Left lung (tissue), 10 donors: ENCODE results near the gene CA12. TPM values are rescaled to one million over a fixed set of nuclear protein-coding genes. Genes with fewer than 3 reads are reported as not detected.

Experiments
- ATAC-seq: fragments of 200-7000 bp; cut with Tn5 transposase; one replicate; pipeline ENCODE4 v1.9.1; 2020; ENCODE audit warnings: moderate library complexity
- DNase-seq, 4 donors: peaks; one replicate each; pipeline ENCODE4 v3.0.0-alpha.2; 2013 to 2020
- H3K27ac ChIP-seq, 2 donors: fragments of 200-600 bp; sonication (generic) in 1 of 2; one replicate each; pipeline versions ENCODE4 v1.5.0 to v1.8.0; 2020 to 2021
- H3K27me3 ChIP-seq, 2 donors: fragments of 200-600 bp; sonication (generic) in 1 of 2; one replicate each; pipeline versions ENCODE4 v1.5.0 to v1.8.0; 2020 to 2021
- H3K36me3 ChIP-seq, 2 donors: fragments of 200-600 bp; sonication (generic) in 1 of 2; one replicate each; pipeline versions ENCODE4 v1.5.0 to v1.8.0; 2020 to 2021
- H3K4me1 ChIP-seq, 2 donors: fragments of 200-600 bp; one replicate each; pipeline ENCODE4 v1.8.0; 2021
- H3K4me3 ChIP-seq, 2 donors: fragments of 200-600 bp; sonication (generic) in 1 of 2; one replicate each; pipeline versions ENCODE4 v1.5.0 to v1.8.0; 2020 to 2021; ENCODE audit warnings: mild to moderate bottlenecking in 1 of 2
- H3K9me3 ChIP-seq, 2 donors: fragments of 200-600 bp; sonication (generic) in 1 of 2; one replicate each; pipeline versions ENCODE4 v1.5.0 to v1.8.0; 2020 to 2021
- intact Hi-C, 2 donors: fragments of 100-400 bp; cut with DNase I; formaldehyde crosslinking; loops; one replicate each; pipeline versions ENCODE4 v1.11.2 to v1.14.2; 2022
- polyA plus RNA-seq, 6 donors: library from polyadenylated mRNA; unstranded; fragments of 120-200 nt; gene quantifications; one replicate each; pipeline ENCODE4 v1.2.1, GENCODE V29; 2013; ENCODE audit not compliant: insufficient read length in 6 of 6
- total RNA-seq, 2 donors: library from RNA; stranded (reverse); fragmentation: NEBNext Ultra II Directional; extraction: Animal tissue kit (Norgen Biotek cat#: 25700); gene quantifications; one replicate each; pipeline ENCODE4 v1.2.1, GENCODE V29; 2021
- TF ChIP-seq, protein P1 (sequence below), 2 donors: fragments of 200-600 bp; sonication (generic) in 1 of 2; IDR thresholded peaks; one replicate each; pipeline versions ENCODE4 v1.5.0 to v1.8.0; 2021; ENCODE audit warnings: antibody characterized with exemption in 2 of 2
- donor health status: DM: no; HTN: yes; CAD: no.
- donor health status: DM: no; HTN: no; CAD: no.

The CA12 gene
- total and polyA plus RNA-seq, 8 donors, result 1.6 to 20.5 (median 5.6) TPM

DNA sequence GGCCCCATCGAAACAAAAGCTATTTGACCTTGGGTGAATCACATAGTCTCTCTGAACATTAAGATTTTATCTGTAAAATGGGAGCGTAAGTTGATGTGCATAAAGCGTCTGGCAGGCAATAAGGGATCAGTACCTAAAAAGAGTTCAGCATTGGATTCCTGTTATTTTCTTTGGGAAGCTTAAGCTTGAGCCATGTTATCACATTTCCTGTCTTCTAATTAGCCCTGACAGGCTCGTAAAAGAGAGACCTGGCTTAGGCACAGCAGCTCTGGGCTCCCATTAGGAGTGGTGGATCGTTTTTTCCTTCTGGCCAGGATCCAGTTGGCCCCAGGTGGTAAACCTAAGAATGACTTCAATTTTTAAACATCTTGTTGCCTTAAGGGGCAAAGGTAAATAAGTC lies 26.0 kb upstream of the CA12 start:
- H3K27ac ChIP-seq, result no peak overlapping the region
- no peaks in the 10 kb centered on the region for H3K9me3 ChIP-seq
- ATAC-seq (no peak), DNase-seq (no peak)
- H3K4me1 ChIP-seq, result peaks cover 0 to 3% of the 10 kb centered on the region in 2 donors
- no peaks in the 10 kb centered on the region for H3K36me3 ChIP-seq
- intact Hi-C loops, result loop anchor here in 1 of 2 donors (10.0 kb wide), 1 partner anchor 363 kb away; the partner anchor contains the start of gene TPM1
- TF ChIP-seq, protein P1, sequence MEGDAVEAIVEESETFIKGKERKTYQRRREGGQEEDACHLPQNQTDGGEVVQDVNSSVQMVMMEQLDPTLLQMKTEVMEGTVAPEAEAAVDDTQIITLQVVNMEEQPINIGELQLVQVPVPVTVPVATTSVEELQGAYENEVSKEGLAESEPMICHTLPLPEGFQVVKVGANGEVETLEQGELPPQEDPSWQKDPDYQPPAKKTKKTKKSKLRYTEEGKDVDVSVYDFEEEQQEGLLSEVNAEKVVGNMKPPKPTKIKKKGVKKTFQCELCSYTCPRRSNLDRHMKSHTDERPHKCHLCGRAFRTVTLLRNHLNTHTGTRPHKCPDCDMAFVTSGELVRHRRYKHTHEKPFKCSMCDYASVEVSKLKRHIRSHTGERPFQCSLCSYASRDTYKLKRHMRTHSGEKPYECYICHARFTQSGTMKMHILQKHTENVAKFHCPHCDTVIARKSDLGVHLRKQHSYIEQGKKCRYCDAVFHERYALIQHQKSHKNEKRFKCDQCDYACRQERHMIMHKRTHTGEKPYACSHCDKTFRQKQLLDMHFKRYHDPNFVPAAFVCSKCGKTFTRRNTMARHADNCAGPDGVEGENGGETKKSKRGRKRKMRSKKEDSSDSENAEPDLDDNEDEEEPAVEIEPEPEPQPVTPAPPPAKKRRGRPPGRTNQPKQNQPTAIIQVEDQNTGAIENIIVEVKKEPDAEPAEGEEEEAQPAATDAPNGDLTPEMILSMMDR (IDR thresholded peaks at IDR 0.05), result no peak
- no peaks in the 10 kb centered on the region for H3K27me3 ChIP-seq
- H3K4me3 ChIP-seq, result no peak overlapping the region

GRCh38 chr15:63405683-63406390 lies 24.2 kb upstream of the CA12 start:
- no peaks in the 10 kb centered on the region for H3K36me3 ChIP-seq
- H3K4me3 ChIP-seq, result no peak overlapping the region
- intact Hi-C loops, result loop anchor here in 1 of 2 donors (10.0 kb wide), 1 partner anchor 361 kb away; the partner anchor contains the start of gene TPM1
- ATAC-seq (no peak), DNase-seq (no peak)
- no peak overlapping the region for H3K27ac ChIP-seq
- no peaks in the 10 kb centered on the region for H3K9me3 ChIP-seq
- H3K4me1 ChIP-seq, result peaks cover 0 to 3% of the 10 kb centered on the region in 2 donors
- TF ChIP-seq, protein P1 (IDR thresholded peaks at IDR 0.05), result no peak
- H3K27me3 ChIP-seq, result no peaks in the 10 kb centered on the region

DNA sequence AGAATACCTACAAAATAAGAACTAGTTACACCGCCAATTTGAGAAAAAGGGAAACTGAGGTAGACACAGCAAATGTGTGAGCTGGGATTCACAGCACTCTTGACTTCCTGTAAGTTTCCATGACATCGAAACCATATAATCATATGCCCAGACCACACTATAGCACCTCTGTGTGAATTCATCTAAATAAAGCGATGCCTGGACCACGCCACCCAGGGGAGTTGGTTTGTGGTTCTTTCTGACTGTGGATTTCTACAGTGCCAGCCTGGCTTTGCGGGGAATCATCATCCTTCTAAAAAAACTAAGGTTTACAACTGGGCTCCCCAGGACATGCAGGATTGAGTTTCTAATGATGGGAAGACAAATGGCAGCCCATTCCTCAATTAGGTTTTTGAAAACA lies 23.5 kb upstream of the CA12 start:
- TF ChIP-seq, protein P1 (IDR thresholded peaks at IDR 0.05), result no peak
- Histone ChIP-seq H3K27me3 (no peaks in the 10 kb centered on the region), H3K27ac (no peak overlapping the region), H3K9me3 (no peaks in the 10 kb centered on the region), H3K4me1 (peaks cover 0 to 3% of the 10 kb centered on the region in 2 donors), H3K4me3 (no peak overlapping the region), H3K36me3 (no peaks in the 10 kb centered on the region)
- DNase-seq (no peak), ATAC-seq (no peak)
- intact Hi-C loops, result loop anchor here in 1 of 2 donors (10.0 kb wide), 1 partner anchor 360 kb away; the partner anchor contains the start of gene TPM1

DNA sequence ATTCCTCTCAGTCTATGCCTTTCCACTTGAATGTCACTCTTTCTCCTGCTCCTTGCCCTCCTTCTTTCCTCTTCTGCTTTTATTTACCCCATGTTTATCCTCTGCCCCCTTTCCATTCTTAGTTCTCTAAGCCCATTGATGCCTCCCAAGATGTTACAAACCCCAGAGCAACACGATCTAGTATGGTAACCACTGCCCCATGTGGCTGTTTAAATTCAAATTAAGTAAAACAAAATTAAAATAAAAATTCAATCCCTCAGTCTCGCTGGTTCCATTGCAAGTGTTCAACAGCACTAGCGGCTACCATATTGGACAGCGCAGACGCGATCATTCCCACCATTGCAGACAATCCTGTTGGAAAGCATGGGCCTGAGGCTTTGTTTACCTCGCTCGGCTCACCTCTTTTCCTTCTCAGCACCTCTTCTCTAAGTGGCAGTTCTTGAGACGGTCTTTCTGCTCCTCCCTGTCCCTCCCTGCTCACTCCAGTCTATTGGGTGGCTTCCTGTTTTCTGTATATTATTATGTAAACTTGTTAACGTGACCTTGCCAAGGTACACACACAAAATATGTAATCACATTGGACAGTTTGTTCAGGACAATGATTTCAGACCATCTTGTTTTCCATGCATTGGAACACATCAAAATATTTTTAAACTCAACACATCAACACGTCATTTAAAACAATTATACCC lies 21.8 kb upstream of the CA12 start:
- TF ChIP-seq, protein P1 (IDR thresholded peaks at IDR 0.05), result no peak
- Histone ChIP-seq H3K27me3 (no peaks in the 10 kb centered on the region), H3K4me1 (peaks cover 0 to 10% of the 10 kb centered on the region in 2 donors), H3K27ac (no peak overlapping the region), H3K36me3 (no peaks in the 10 kb centered on the region), H3K4me3 (no peak overlapping the region), H3K9me3 (no peaks in the 10 kb centered on the region)
- no peak for ATAC-seq
- intact Hi-C loops, result loop anchor here in 1 of 2 donors (5.0 to 10.0 kb wide), 2 partner anchors 111 to 359 kb away; partner anchors contain the start of gene TPM1
- DNase-seq, result no peak
